Stimulated activated naive CD8-positive, alpha-beta T cell treated with anti-CD3 and anti-CD28 coated beads, Interleukin-15, amount 100 ng/mL, for 72 hours (primary cell): Measurements from ENCODE around the gene NFIA.
"Not testable (repeated sequence)": the region's sequence is repeated elsewhere in the genome, so short reads cannot be mapped to it uniquely, and the experiment has no call there.

Experiments
- ATAC-seq: fragments of 150-1000 bp; cut with Tn5 transposase; 2 replicates; pipeline ENCODE4 v1.10.0; 2021; ENCODE audit warnings: mild to moderate bottlenecking, moderate library complexity
- DNase-seq, 2 donors: peaks; one replicate each; pipeline ENCODE4 v3.0.0; 2021 to 2022
- H3K27ac Mint-ChIP-seq, 2 donors: one replicate each; pipeline ENCODE4 v1.8.0; 2022; ENCODE audit warnings: mild to moderate bottlenecking in 2 of 2, mixed read lengths in 2 of 2, moderate library complexity in 2 of 2
- H3K27me3 Mint-ChIP-seq: one replicate; pipeline ENCODE4 v1.8.0; 2022; ENCODE audit warnings: mixed read lengths
- H3K4me1 Mint-ChIP-seq: one replicate; pipeline ENCODE4 v1.8.0; 2022; ENCODE audit warnings: mild to moderate bottlenecking, mixed read lengths
- H3K4me3 Mint-ChIP-seq, 2 donors: one replicate each; pipeline ENCODE4 v1.8.0; 2022; ENCODE audit warnings: mild to moderate bottlenecking in 2 of 2, mixed read lengths in 2 of 2, moderate library complexity in 1 of 2
- H3K9me3 Mint-ChIP-seq, 2 donors: one replicate each; pipeline ENCODE4 v1.8.0; 2022; ENCODE audit warnings: mixed read lengths in 2 of 2

Gene NFIA

GRCh38 chr1:61120998-61121397 is 38.6 kb downstream of the NFIA start:
- no peak for DNase-seq
- no peak overlapping the region for H3K4me3 Mint-ChIP-seq
- no peaks in the 10 kb centered on the region for H3K9me3 Mint-ChIP-seq
- H3K4me1 Mint-ChIP-seq, result peaks cover 9% of the 10 kb centered on the region
- H3K27ac Mint-ChIP-seq, result no peak overlapping the region
- no peaks in the 10 kb centered on the region for H3K27me3 Mint-ChIP-seq
- no peak for ATAC-seq

- ATAC-seq (no peak), DNase-seq (no peak)
- H3K27me3 Mint-ChIP-seq, result no peaks in the 10 kb centered on the region
- H3K27ac Mint-ChIP-seq, result no peak overlapping the region
- H3K4me1 Mint-ChIP-seq, result peaks cover 9% of the 10 kb centered on the region
- H3K4me3 Mint-ChIP-seq, result no peak overlapping the region
- H3K9me3 Mint-ChIP-seq, result no peaks in the 10 kb centered on the region
Measured at GRCh38 chr1:61121631-61122030, 39.3 kb downstream of the NFIA start.

GRCh38 chr1:61122389-61122788 is 40.0 kb downstream of the NFIA start:
- Mint-ChIP-seq H3K27me3 (no peaks in the 10 kb centered on the region), H3K27ac (no peak overlapping the region), H3K4me1 (peaks cover 9% of the 10 kb centered on the region), H3K4me3 (no peak overlapping the region), H3K9me3 (no peaks in the 10 kb centered on the region)
- DNase-seq, result no peak
- ATAC-seq, result no peak

GRCh38 chr1:61123326-61123725 is 41.0 kb downstream of the NFIA start:
- Mint-ChIP-seq H3K4me3 (no peak overlapping the region), H3K4me1 (peaks cover 9% of the 10 kb centered on the region), H3K27ac (no peak overlapping the region), H3K27me3 (no peaks in the 10 kb centered on the region), H3K9me3 (no peaks in the 10 kb centered on the region)
- DNase-seq, result no peak
- ATAC-seq, result no peak

DNA sequence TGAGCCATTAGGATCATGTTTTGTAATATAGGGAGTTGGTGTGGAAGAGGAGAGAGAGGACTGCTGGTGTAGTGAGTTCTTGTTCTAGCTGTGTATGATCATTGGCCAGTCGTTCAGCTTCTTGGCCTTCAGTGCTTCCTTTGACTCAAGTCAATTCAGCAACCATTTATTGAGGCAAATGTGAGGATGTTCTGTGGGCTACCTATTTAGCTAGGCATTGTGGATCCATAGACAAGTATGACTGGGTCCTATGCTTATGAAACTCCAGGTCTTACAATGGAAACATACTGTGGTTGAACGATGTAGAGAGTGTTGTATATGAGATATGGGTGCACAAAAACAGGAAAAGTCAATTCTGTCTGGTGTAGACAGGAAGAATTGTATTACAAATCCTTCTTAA is 41.7 kb downstream of the NFIA start:
- no peaks in the 10 kb centered on the region for H3K9me3 Mint-ChIP-seq
- peak overlapping the region in 1 of 2 donors; percentile 36 for H3K27ac Mint-ChIP-seq
- H3K27me3 Mint-ChIP-seq, result no peaks in the 10 kb centered on the region
- no peak overlapping the region for H3K4me3 Mint-ChIP-seq
- ATAC-seq (peak; percentile 76), DNase-seq (no peak)
- peaks cover 9% of the 10 kb centered on the region for H3K4me1 Mint-ChIP-seq

GRCh38 chr1:61124696-61125095 is 42.3 kb downstream of the NFIA start:
- DNase-seq (no peak), ATAC-seq (no peak)
- no peak overlapping the region for H3K27ac Mint-ChIP-seq
- no peaks in the 10 kb centered on the region for H3K27me3 Mint-ChIP-seq
- no peak overlapping the region for H3K4me3 Mint-ChIP-seq
- H3K9me3 Mint-ChIP-seq, result no peaks in the 10 kb centered on the region
- H3K4me1 Mint-ChIP-seq, result peaks cover 9% of the 10 kb centered on the region

- DNase-seq (no peak), ATAC-seq (no peak)
- H3K4me1 Mint-ChIP-seq, result peaks cover 9% of the 10 kb centered on the region
- H3K4me3 Mint-ChIP-seq, result no peak overlapping the region
- H3K27me3 Mint-ChIP-seq, result no peaks in the 10 kb centered on the region
- no peak overlapping the region for H3K27ac Mint-ChIP-seq
- no peaks in the 10 kb centered on the region for H3K9me3 Mint-ChIP-seq
Measured at GRCh38 chr1:61125263-61125662, 42.9 kb downstream of the NFIA start.

- Mint-ChIP-seq H3K9me3 (no peaks in the 10 kb centered on the region), H3K4me3 (no peak overlapping the region), H3K27me3 (no peaks in the 10 kb centered on the region), H3K27ac (no peak overlapping the region), H3K4me1 (peaks cover 9% of the 10 kb centered on the region)
- no peak for ATAC-seq
- no peak for DNase-seq
Measured at GRCh38 chr1:61125895-61126294, 43.5 kb downstream of the NFIA start.

DNA sequence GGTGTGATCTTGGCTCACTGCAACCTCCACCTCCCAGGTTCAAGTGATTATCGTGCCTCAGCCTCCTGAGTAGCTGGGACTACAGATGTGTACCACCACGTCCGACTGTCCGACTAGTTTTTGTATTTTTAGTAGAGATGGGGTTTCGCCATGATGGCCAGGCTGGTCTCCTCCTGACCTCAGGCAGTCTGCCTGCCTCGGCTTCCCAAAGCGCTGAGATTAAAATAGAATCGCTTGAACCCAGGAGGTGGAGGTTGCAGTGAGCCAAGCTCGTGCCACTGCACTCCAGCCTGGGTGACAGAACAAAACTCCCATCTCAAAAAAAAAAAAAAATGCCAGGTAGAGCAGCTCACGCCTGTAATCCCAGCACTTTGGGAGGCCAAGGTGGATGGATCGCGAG is 44.5 kb downstream of the NFIA start:
- DNase-seq, H3K4me3 Mint-ChIP-seq, H3K4me1 Mint-ChIP-seq, H3K9me3 Mint-ChIP-seq, H3K27me3 Mint-ChIP-seq, H3K27ac Mint-ChIP-seq, ATAC-seq: not testable (repeated sequence)

- H3K4me3 Mint-ChIP-seq, result no peak overlapping the region
- ATAC-seq (no peak), DNase-seq (no peak)
- no peaks in the 10 kb centered on the region for H3K9me3 Mint-ChIP-seq
- peaks cover 8% of the 10 kb centered on the region for H3K4me1 Mint-ChIP-seq
- peaks cover 10% of the 10 kb centered on the region for H3K27me3 Mint-ChIP-seq
- H3K27ac Mint-ChIP-seq, result no peak overlapping the region
Measured at GRCh38 chr1:61130338-61131000, 48.1 kb downstream of the NFIA start.

DNA sequence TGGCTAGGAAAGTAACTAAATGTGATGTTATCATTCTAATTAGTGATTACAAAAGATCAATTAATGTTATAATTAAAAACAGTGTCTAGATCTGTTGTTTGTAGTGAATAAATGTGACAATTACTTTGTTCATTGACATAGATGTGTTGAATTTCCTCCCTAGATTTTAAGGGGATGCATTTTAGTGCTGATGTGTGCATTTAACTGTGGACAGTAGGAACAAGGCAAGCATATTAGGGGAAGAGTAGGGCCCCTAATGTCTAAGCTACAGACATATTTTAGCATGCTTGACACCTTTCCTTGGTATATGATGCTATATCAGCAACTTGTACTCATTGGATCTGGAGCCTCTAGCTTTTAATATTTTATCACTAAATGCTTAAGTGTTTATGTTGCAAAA is 48.9 kb downstream of the NFIA start:
- Mint-ChIP-seq H3K27ac (no peak overlapping the region), H3K4me1 (peaks cover 8% of the 10 kb centered on the region), H3K4me3 (no peak overlapping the region), H3K27me3 (peaks cover 10% of the 10 kb centered on the region), H3K9me3 (no peaks in the 10 kb centered on the region)
- no peak for ATAC-seq
- no peak for DNase-seq

DNA sequence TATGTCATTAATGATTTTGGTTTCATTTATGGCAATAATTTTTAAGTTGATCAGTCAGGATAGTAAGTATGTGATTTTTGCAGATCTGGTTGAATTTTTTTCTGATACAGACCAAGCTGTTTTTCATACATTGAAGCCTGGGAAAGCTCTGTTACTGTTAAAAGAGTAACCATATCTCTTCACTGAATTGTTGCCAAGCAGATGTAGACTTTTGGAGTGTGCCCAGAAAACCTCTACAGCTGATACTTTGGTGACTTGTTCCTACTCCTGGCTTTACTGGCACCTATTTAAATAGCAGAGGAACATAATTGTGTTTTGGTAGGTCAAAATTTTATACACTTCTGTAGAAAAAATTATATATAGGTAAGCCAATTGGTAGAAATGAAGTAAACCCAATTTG is 49.4 kb downstream of the NFIA start:
- DNase-seq (no peak), ATAC-seq (no peak)
- H3K4me3 Mint-ChIP-seq, result no peak overlapping the region
- H3K27me3 Mint-ChIP-seq, result peaks cover 10% of the 10 kb centered on the region
- no peaks in the 10 kb centered on the region for H3K9me3 Mint-ChIP-seq
- H3K4me1 Mint-ChIP-seq, result peaks cover 8% of the 10 kb centered on the region
- no peak overlapping the region for H3K27ac Mint-ChIP-seq

DNA sequence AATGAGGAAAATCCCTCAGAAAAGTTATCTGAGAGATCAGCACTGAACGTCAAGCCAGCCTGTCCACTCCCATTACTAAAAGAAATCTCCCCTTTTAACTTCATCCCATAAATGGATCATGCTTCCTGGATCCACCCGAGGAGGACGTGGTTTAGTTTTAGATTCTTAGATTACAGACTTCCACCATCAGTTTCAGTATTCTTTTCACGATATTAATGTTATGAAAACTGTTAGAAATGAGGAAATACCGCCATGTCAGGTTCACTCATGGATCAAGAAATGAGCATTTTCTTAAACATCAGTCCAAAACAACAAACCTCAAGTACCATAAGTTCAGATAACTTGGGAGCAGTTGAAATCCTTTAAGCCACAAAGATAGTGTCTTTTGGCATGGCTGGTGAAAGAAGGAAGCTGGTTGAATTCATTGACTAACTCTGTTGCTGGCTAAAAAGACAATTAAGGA is 49.8 kb downstream of the NFIA start:
- Mint-ChIP-seq H3K4me1 (peaks cover 8% of the 10 kb centered on the region), H3K27ac (no peak overlapping the region), H3K27me3 (peaks cover 10% of the 10 kb centered on the region), H3K9me3 (no peaks in the 10 kb centered on the region), H3K4me3 (no peak overlapping the region)
- DNase-seq, result no peak
- ATAC-seq, result no peak

GRCh38 chr1:61132645-61133334 is 50.4 kb downstream of the NFIA start:
- peaks cover 10% of the 10 kb centered on the region for H3K27me3 Mint-ChIP-seq

DNA sequence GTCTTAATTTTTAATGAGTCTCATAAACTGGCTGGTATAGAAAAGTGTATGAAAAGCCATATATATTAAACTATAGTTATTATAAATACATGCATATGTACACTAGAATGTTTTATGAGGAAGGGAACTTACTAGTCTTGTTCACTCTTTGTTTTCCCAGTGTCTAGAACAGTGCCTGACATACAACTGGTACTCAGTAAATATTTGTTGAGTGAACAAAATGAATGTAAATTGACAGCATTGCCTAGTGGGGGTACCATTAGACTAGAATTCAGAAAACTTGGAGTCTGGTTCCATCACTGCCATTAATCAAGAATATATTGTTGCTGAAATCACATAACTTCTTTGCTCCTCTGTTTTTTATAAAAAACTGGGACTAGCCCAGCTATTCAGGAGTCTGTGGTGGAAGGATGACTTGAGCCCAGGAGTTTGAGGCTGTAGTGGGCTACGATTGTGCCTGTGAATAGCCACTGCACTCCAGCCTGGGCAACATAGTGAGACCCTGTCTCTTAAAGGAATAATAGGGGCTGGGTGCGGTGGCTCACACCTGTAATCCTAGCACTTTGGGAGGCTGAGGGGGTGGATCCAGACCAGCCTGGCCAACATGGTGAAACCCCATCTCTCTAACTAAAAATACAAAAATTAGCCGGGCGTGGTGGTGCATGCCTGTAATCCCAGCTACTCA is 51.1 kb downstream of the NFIA start:
- Mint-ChIP-seq H3K27ac (no peak overlapping the region), H3K4me3 (no peak overlapping the region), H3K27me3 (peaks cover 10% of the 10 kb centered on the region), H3K9me3 (no peaks in the 10 kb centered on the region), H3K4me1 (peaks cover 8% of the 10 kb centered on the region)
- no peak for ATAC-seq
- DNase-seq, result no peak

More at GRCh38 chr1:61132645-61133334, 50.4 kb downstream of the NFIA start:
- no peak overlapping the region for H3K4me3 Mint-ChIP-seq
- peaks cover 8% of the 10 kb centered on the region for H3K4me1 Mint-ChIP-seq
- H3K27ac Mint-ChIP-seq, result no peak overlapping the region
- ATAC-seq (no peak), DNase-seq (no peak)
- H3K9me3 Mint-ChIP-seq, result no peaks in the 10 kb centered on the region

DNA sequence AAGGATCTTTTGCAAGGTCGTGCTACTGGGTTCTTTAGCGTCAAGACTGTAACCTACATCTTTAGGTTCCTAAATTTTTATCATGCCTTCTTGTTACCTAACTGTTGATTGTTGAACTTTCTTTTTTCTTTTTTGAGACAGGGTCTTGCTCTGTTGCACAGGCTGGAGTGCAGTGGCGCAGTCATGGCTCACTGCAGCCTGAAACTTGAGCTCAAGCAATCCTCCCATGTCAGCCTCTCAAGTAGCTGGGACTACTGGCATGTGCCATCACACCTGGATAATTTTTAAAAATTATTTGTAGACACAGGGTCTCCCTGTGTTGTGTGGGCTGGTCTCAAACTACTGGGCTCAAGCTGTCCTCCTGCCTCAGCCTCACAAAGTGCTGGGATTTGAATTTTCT is 52.9 kb downstream of the NFIA start:
- ATAC-seq (no peak), DNase-seq (no peak)
- Mint-ChIP-seq H3K4me1 (peaks cover 8% of the 10 kb centered on the region), H3K9me3 (no peaks in the 10 kb centered on the region), H3K4me3 (no peak overlapping the region), H3K27me3 (peaks cover 10% of the 10 kb centered on the region), H3K27ac (no peak overlapping the region)
